Motor neuron (in vitro differentiated cells): ENCODE results near the gene ATR. TPM values are rescaled to one million over a fixed set of nuclear protein-coding genes. Genes with fewer than 3 reads are reported as not detected.

Experiments
- ATAC-seq, 8 experiments: fragments of 200-7000 bp; cut with Tn5 transposase; replicated peaks in 6 of 8; 2 replicates each; pipeline ENCODE4 v1.8.0; 2021; ENCODE audit warnings: mild to moderate bottlenecking in 8 of 8, moderate library complexity in 8 of 8
- H3K27ac ChIP-seq, 2 donors: fragments of 250-450 bp; sonication (Bioruptor Pico); 2 replicates each; pipeline ENCODE4 v1.9.0; 2021; ENCODE audit warnings: antibody characterized with exemption in 2 of 2, mild to moderate bottlenecking in 2 of 2, moderate library complexity in 1 of 2
- H3K4me1 ChIP-seq, 2 donors: fragments of 250-450 bp; sonication (Bioruptor Pico); replicated peaks in 1 of 2; 2 replicates each; pipeline ENCODE4 v1.6.1; 2021; ENCODE audit warnings: antibody characterized with exemption in 2 of 2, mild to moderate bottlenecking in 2 of 2, moderate library complexity in 1 of 2
- H3K4me3 ChIP-seq, 5 donors: fragments of 250-450 bp; sonication (Bioruptor Pico); 2 replicates each; pipeline ENCODE4 v1.9.0; 2021; ENCODE audit warnings: antibody characterized with exemption in 5 of 5, mild to moderate bottlenecking in 5 of 5, moderate library complexity in 4 of 5
- WGBS, 10 experiments: fragments of 450-650 bp; shearing (Covaris generic); methylation state at CpG; one replicate each; pipeline ENCODE4 v1.0.0; 2022; 5-methylcytosine and 5-hydroxymethylcytosine counted together
- in situ Hi-C, 9 experiments: fragments of 400-800 bp; cut with MboI; loops; one replicate each; pipeline ENCODE4 v1.15.0; 2021; ENCODE audit warnings: low sequenced_read_pairs in 9 of 9, low pct_unique_long_range_greater_than_20kb in 2 of 9; ENCODE audit not compliant: unreplicated experiment in 9 of 9
- total RNA-seq, 8 experiments: library from RNA; unstranded; fragments of 300-600 nt; gene quantifications; 2 replicates each; pipeline versions ENCODE4 v1.2.3 to v1.2.4, GENCODE V29; 2022

ATR gene
- total RNA-seq, 8 experiments from 2014 or later, result 16.4 to 46.2 (median 23.4) TPM

DNA sequence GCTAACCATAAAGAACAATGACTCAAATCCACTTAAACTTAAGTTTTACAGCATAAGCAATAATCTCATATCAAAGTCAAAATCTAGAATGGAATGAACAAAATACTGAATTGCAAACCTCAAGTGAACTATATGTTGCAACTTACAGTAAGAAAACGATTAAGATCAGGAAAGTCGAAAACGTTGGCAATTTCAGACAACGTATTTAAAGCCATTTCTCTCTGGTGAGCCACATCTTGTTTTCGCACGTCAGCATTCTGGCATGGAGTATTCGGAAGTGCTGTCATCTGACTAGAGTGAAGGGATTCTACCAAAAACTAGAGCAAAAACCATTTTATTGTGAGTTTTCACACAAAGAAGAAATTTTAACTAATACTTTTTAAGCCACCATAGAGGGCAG lies 28.5 kb downstream of the ATR start:
- H3K4me3 ChIP-seq, result no peak overlapping the region
- ATAC-seq, result no peak
- no peaks in the 10 kb centered on the region for H3K4me1 ChIP-seq
- WGBS, 10 experiments, result 80 to 100% (median 94%) methylated on average over 1 to 7 of the region's 7 CpGs
- H3K27ac ChIP-seq, result no peak overlapping the region
- in situ Hi-C loops, result no loop called here

DNA sequence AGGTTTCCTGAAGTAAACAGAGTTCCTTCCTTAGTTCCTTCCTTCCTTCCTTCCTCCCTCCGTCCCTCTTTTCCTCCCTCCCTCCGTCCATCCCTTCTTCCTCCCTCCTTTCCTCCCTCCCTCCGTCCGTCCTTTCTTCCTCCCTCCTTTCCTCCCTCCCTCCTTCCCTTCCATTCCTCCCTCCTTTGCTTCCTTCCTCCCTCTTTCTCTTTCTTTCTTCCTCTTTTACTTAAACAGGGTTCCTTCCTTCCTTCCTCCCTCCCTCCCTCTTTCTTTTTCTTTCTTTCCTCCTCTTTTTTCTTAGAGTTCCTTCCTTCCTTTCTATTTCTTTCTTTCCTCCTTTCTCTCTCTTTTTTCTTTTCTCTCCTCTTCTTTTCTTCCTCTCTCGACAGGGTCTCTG lies 35.2 kb downstream of the ATR start:
- no peaks in the 10 kb centered on the region for H3K4me1 ChIP-seq
- no peak overlapping the region for H3K27ac ChIP-seq
- H3K4me3 ChIP-seq, result no peak overlapping the region
- 43 to 100% (median 93%) methylated on average over 1 to 5 of the region's 5 CpGs; no CpG with 5 or more reads in 1 of the 10 experiments for WGBS, 10 experiments
- no peak for ATAC-seq
- in situ Hi-C loops, result no loop called here

DNA sequence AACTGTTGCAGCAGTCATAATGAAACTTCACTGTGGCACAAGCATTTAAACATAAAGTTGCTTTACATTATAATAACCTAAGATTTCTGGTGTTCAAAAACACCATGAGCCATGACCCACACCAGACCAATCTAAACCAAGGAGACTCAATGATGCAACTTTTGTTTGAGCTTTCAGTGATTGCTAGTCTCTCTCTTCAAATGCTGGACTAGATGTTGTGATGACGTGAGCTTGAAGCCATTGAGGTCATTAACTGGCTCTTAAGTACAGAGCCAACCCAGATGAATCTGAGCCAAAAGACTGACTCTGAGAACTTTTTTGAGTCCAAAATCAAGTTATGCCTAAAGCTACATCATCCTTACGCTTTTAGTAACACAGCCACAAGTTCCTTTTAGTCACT lies 36.5 kb downstream of the ATR start:
- H3K4me3 ChIP-seq, result no peak overlapping the region
- in situ Hi-C loops, result no loop called here
- 88 to 100% (median 96%) methylated on average over 1 to 2 of the region's 2 CpGs; no CpG with 5 or more reads in 2 of the 10 experiments for WGBS, 10 experiments
- H3K27ac ChIP-seq, result no peak overlapping the region
- H3K4me1 ChIP-seq, result no peaks in the 10 kb centered on the region
- no peak for ATAC-seq

DNA sequence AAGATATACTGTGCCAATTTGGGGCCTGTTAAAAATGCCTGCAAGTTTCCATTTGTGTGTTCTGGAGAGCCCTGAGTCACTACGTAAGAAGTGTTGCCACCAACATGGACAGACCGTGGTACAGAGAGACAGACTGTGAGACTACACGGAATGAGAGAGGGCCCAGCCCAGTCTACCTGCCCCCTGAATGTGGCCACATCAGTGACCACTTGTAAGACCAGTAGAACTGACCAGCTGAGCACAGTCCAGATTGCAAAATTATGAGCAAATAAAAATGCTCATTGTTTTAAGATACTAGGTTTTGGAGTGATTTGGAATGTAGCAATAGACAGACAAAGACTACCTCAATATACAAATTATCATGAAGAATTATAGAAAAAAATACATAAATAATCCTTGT lies 42.0 kb downstream of the ATR start:
- Histone ChIP-seq H3K4me3 (no peak overlapping the region), H3K4me1 (no peaks in the 10 kb centered on the region), H3K27ac (no peak overlapping the region)
- WGBS, 10 experiments, result 84 to 100% (median 100%) methylated on average over 1 to 3 of the region's 3 CpGs; no CpG with 5 or more reads in 5 of the 10 experiments
- ATAC-seq, result no peak
- in situ Hi-C loops, result no loop called here

DNA sequence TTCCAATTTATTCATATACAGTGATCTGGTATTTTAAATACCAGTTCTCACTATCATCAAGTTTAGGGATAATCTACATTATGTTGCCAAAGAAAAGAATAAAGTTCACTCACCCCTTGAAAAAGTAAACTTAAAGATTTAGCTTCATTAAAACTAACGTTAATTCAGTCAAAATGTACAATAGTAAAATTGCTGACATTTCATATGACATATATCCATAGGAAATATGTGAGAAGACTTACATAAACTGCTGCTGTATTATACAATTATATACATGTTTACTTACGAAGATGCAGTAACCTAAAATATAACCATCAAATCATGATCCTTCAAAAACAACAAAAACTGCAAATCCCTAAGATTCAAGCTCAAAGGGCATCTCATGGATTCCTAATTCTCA lies 44.0 kb downstream of the ATR start:
- no peak overlapping the region for H3K4me3 ChIP-seq
- no peaks in the 10 kb centered on the region for H3K4me1 ChIP-seq
- H3K27ac ChIP-seq, result no peak overlapping the region
- no peak for ATAC-seq
- in situ Hi-C loops, result no loop called here
- 95 to 100% (median 100%) methylated on average over 1 to 2 of the region's 2 CpGs for WGBS, 10 experiments

DNA sequence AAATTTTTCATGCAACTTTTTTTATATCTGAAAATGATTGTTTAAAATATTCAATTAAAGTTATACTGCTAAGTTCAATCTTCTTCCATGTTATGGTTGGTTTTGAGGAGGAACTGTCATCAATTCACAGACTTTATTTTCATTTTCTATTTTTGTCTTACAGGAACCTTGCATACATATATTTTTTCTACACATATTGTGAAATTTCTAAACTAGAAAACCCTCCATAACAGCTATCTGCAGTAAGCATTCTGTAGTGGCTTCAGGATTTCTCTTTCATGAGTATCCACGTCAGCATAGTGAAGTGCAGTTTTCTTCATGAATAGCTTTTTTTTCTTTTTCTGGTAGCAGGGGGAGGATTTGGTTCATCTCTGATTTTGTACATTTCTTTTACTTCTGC lies 48.2 kb downstream of the ATR start:
- Histone ChIP-seq H3K27ac (no peak overlapping the region), H3K4me1 (no peaks in the 10 kb centered on the region), H3K4me3 (no peak overlapping the region)
- 89 to 100% (median 100%) methylated on average over 1 of the region's 1 CpG; no CpG with 5 or more reads in 1 of the 10 experiments for WGBS, 10 experiments
- in situ Hi-C loops, result no loop called here
- ATAC-seq, result no peak

DNA sequence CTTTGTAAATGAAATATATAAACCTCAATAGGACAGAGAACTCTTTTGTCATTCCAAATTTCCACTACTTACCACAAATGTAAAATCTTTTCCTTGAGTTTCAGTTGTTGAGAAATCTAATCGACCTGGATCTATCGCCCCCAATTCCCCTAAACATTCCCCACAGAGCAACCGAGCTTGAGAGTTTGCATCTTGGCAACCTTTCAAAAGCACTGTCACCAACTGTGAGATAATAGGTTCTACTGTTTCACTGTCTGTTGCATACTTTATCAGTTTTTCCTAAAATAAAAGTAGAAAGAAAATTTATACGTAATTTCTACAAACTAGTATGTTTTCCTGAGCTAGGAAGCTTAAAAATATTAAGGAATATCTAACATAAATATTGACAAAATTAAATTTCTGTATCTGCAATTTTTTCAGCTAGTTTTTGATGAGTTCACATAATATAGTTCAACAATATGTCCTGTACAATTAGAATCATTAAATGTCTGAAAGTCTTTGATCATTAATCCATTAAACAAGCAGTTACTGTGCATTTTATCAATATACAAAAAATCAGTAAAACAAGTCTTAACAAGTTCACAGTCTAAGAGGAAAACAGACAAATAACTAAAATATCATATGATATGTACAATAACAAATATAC lies 54.5 kb downstream of the ATR start:
- ATAC-seq, result no peak
- H3K4me1 ChIP-seq, result no peaks in the 10 kb centered on the region
- in situ Hi-C loops, result no loop called here
- no peak overlapping the region for H3K4me3 ChIP-seq
- no peak overlapping the region for H3K27ac ChIP-seq
- 60 to 96% (median 86%) methylated on average over 1 to 4 of the region's 4 CpGs for WGBS, 10 experiments

DNA sequence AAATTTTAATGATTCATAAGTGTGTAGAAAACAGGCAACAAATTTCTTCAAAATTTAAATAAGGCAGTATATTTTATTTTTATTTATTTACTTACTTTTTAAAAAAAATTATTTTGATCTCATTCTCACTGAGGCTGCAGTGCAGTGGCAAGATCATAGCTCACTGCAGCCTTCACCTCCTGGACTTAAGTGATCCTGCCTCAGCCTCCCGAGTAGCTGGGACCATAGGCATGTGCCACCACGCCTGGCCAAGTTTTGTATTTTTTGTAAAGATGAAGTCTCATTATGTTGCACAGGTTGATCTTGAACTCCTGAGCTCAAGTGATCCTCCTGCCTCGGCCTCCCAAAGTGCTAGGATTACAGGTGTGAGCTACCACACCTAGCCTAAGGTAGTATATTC lies 69.5 kb downstream of the ATR start:
- WGBS, 10 experiments, result 90 to 100% (median 96%) methylated on average over 1 to 3 of the region's 3 CpGs; no CpG with 5 or more reads in 1 of the 10 experiments
- ATAC-seq, result no peak
- no peak overlapping the region for H3K4me3 ChIP-seq
- H3K27ac ChIP-seq, result no peak overlapping the region
- H3K4me1 ChIP-seq, result no peaks in the 10 kb centered on the region
- in situ Hi-C loops, result no loop called here

DNA sequence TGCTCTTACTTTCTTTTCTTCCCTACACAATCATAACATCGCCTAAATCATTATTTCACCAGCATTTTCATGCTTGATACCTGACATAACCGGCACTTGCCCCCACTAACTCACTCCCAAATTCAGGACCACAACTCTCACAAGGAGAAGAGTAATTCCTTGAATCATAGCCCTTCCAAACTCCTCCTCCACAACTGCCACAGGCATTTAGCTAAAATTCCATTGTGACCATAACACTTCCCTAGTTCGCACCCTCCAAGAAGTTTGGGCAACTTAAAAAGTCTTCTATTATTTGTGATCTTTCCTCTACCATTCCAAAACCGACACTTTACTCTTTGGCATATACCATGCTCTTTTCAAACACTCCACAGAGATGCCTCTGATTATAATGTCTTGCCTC lies 71.3 kb downstream of the ATR start:
- Histone ChIP-seq H3K27ac (no peak overlapping the region), H3K4me1 (no peaks in the 10 kb centered on the region), H3K4me3 (no peak overlapping the region)
- no peak for ATAC-seq
- WGBS, 10 experiments, result 80 to 100% (median 100%) methylated on average over 1 to 4 of the region's 4 CpGs
- in situ Hi-C loops, result no loop called here

DNA sequence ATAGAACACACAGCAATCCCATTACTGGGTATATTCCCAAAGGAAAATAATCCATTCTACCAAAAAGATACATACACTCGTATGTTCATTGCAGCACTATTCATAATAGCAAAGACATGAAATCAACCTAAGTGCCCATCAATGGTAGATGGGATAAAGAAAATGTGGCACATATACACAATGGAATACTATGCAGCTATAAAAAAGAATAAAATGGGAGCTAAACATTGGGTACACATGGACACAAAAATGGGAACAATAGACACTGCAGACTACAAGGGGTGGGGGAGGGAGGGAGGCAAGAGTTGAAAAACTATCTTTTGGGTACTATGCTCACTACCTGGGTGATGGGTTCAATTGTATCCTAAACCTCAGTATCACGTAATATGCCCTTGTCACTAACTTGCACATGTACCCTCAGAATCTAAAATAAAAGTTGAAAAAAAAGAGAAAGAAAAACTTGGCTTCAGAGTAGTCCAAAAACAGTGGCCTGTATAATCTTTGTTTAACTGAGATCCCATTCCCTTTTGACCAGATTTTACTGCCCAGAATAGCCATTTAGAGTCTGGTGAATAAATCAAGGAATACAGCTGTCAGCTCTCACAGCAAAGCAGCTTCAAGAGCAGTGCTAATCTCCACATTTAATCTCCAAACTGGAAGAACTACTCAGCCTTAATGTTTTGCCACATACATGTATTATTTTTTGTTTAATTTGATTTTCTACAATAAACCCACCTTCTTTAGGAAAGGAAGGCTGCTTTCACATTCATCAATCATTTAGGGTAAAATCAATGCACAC lies 76.1 kb downstream of the ATR start:
- no peaks in the 10 kb centered on the region for H3K4me1 ChIP-seq
- no peak overlapping the region for H3K27ac ChIP-seq
- WGBS, 10 experiments, result 80 to 100% (median 100%) methylated on average over 1 to 2 of the region's 2 CpGs; no CpG with 5 or more reads in 1 of the 10 experiments
- in situ Hi-C loops, result no loop called here
- H3K4me3 ChIP-seq, result no peak overlapping the region
- no peak for ATAC-seq

DNA sequence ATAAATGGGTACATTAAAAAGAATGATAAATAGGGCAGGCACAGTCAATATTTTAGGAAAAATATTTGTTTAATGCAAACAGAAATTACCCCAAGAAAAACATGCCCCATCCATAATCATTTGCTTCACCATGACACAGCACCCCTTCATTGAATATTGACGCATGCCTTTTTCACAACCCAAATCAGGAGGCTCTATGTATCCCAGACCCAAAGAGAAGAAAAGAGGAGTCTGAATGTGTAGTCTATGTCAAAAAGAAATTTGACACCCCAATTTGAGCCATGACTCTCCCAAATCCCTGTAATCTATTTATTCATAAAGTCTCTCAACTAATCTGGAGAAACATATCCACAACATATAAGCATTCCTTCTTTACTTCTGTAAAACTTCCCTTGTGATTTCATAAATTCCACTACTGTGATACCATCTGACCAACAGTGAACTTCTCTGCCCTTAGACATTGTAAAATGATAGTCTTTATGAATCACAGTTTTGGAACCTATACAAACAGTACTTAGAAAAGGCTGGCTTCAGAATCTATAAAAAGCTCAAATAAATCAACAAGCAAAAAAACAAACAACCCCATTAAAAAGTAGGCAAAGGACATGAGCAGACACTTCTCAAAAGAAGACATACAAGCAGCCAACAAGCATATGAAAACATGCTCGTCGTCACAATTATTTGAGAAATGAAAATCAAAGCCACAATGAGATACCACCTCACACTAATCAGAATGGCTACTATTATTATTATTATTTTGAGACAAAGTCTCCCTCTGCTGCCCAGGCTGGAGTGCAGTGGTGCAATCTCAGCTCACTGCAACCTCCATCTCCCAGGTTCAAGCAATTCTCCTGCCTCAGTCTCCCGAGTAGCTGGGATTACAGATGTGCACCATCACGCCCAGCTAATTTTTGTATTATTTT lies 77.3 kb downstream of the ATR start:
- peak in 2 of 8 experiments; percentile 74 to 94 for ATAC-seq

DNA sequence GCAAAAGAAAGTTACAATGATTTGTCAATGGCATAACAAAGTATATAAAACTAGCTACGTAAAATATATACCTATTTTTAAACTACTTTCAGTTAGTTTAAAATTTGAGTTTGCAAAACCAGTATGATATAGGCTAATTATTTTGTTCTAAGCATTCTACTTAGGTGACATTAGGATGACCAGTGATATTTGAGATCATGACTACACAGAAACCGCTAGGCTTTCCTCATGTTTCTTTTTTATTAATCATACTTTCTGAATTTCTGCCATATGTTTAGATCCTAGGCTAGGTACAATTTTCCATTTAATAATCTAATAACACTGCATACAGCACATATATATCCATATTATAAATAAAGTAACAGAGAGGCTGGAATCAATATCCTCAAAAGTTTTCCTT lies 78.3 kb downstream of the ATR start:
- no peak overlapping the region for H3K27ac ChIP-seq
- in situ Hi-C loops, result no loop called here
- no peaks in the 10 kb centered on the region for H3K4me1 ChIP-seq
- H3K4me3 ChIP-seq, result no peak overlapping the region
- WGBS, 10 experiments, result 88 to 100% (median 100%) methylated on average over 1 to 2 of the region's 2 CpGs; no CpG with 5 or more reads in 1 of the 10 experiments
- ATAC-seq, result no peak

More for the DNA sequence above, 77.3 kb downstream of the ATR start:
- Histone ChIP-seq H3K4me1 (no peaks in the 10 kb centered on the region), H3K4me3 (no peak overlapping the region), H3K27ac (no peak overlapping the region)
- 33 to 100% (median 92%) methylated on average over 1 to 4 of the region's 5 CpGs; no CpG with 5 or more reads in 2 of the 10 experiments for WGBS, 10 experiments
- in situ Hi-C loops, result no loop called here
